HG03108 (cell line): ENCODE measurements around the gene ERICH6B.

ENCODE experiments used
- ATAC-seq: cut with Tn5 transposase; IDR thresholded peaks from one replicate; pipeline ENCODE4 v1.9.1; 2021; ENCODE audit warnings: moderate library complexity; ENCODE audit not compliant: unreplicated experiment

Gene ERICH6B

DNA sequence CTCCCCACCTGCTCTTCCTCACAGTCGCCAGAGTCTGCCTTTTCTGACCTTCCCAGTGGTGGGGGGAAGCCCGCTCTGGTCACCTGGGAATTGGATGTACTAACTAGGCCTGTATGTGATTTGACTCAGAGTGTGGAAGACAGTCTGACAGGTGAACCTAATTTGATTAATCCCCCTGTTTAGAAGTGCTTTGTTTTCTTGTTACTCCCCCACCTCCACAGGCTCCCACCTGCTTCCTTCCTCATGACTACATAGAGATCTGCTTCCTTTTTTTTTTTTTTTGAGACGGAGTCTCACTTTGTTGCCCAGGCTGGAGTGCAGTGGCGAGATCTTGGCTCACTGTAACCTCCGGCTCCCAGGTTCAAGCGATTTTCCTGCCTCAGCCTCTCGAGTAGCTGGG, 106.8 kb downstream of the ERICH6B start:
- ATAC-seq = no peak

DNA sequence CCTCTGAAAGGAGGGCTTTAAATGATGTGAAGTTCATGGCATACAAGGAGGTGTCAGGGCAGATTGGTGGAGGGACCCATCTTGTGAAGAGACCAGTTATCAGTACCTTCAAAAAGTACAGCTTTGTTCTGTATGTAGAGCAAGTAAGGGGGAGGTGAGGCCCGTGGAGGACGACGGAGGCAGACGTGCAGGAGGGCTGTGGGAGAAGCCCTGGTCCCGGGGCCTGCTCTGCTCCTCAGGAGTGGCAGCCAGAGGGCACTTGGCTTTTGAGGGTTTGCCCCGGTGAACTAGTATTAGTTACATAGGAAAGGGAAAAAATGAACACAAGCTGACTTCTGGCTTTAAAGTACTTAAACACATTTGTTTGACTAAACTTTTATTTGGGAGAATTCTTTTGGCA, 108.7 kb downstream of the ERICH6B start:
- no peak for ATAC-seq

DNA sequence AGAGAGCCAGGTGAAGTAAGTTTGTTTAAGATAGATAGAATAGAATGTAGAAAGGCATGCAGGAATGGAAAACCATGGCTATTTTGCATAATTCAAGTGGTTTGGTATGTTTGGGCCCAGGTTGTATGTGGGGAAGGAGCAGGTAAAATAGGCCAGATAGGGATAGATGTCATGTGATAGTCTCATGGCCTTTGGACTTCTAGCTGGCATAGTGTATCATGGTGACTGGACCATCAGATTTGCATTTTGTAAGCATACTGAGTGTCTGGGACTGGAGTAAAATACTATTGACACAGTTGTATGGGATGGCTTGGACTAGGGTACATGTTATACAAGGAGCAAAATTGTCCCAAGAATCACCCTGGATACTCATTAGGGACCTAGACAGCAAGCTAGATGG, 111.9 kb downstream of the ERICH6B start:
- ATAC-seq = no peak

DNA sequence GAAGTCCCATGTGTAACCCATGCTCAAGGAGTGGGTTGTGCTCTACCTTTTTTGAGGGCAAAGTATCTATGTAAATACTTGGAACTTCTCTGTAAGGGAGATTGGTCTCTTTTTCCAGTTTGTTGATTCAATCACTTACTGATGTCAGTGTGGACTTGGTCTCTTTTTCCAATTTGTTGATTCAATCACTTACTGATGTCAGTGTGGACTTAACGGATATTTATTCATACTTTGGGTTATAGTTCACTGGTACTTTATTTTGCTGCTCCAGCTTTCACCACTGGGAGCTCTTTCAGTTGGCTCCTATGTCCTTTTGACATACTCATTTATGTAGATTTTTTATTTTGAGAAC, 114.4 kb downstream of the ERICH6B start:
- ATAC-seq = no peak

DNA sequence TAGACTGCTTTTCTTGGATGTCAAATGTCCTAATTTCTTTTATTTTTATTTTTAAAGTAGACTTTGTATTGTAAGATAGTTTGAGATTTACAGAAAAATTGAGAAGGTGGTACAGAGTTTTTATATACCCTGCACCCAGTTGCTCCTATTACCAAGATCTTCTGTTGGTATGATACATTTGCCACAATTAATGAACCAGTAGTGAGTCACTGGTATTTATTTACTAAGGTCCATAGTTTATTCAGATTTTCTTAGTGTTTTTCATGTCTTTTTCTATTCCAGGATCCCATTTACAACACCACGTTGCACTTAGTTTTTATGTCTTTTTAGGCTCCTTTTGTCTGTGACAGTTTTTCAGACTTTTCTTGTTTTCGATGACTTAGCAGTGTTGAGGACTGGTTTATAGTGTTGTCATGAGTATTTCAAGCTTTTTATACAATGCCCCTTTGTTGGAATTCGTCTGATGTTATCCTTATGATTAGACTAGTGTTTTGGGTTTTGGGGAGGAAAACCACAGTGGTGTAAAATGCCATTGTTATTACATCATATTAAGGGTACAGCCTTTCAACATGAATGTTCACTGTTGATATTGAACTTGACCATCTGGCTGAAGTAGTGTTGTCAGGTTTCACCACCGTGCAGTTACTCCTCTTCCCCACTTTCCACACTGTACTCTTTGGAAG, 114.9 kb downstream of the ERICH6B start:
- no peak for ATAC-seq

DNA sequence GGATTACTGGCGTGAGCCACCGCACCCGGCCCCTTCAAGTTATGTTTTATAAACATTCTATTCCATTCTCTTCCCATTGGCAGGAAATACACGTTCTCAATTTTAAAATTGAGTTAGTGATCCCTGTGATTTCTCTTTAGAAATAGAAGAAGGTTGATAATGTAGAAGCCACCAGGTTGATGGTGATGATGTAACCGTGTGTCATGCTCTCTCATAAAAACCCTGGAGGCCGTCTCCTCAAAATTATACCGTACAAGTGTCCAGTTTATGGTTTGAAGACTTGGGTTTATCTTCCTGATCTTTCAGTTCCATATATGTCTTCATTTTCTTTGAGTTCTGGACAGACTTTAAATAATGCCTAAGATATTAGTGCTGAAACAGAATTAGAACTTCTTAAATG, 118.6 kb downstream of the ERICH6B start:
- no peak for ATAC-seq

DNA sequence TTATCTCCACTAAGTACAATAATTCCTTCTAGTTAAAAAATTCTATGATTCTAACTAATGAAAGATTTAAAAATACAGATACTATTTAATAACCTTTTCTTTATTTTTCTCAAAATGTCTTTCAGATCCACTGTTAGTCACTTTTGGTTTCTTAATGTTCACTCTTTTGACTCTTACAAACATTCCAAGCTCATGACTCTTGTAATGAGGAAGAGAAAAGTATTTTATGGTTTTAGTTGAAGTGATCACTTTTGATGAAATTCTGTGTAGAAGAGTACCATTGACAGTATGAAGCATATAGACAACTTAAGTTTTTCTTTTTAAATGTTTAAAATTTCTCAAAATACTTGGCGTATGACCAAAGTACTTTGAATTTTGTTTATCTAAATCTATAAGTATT, 123.0 kb downstream of the ERICH6B start:
- no peak for ATAC-seq
